ENCODE measurements around the gene NMUR1. TPM values are rescaled to one million over a fixed set of nuclear protein-coding genes. Genes with fewer than 3 reads are reported as not detected.

Gene NMUR1
- total and polyA plus RNA-seq, 2 donors (not counting 3 experiments of a cell fraction or from before 2014, with no cell fraction given) = not detected

GRCh38 chr2:231522418-231523180, 7.6 kb downstream of the NMUR1 start:
- Histone ChIP-seq H3K27me3 (ENCODE audit: control insufficient read depth in 2 of 2, insufficient read depth in 2 of 2, low read length in 2 of 2) (peaks cover 0 to 4% of the 10 kb centered on the region in 2 experiments), H3K4me1 (ENCODE audit: control insufficient read depth, extremely low read depth, insufficient read depth, low read length) (peaks cover 4% of the 10 kb centered on the region), H3K4me3 (replicated peaks in 1 of 3; ENCODE audit: insufficient read depth in 1 of 3, low read depth in 1 of 3, low read length in 3 of 3) (no peak overlapping the region), H2AFZ (ENCODE audit: low read depth, low read length) (no peak overlapping the region), H3K27ac (ENCODE audit: insufficient read depth, low read depth, low read length) (no peak overlapping the region), H4K20me1 (replicated peaks; ENCODE audit: control insufficient read depth, extremely low read depth, insufficient read depth, low read length) (no peaks in the 10 kb centered on the region), H3K9ac (replicated peaks; ENCODE audit: extremely low read depth, insufficient read depth, low read length) (no peak overlapping the region), H3K4me2 (ENCODE audit: insufficient read depth, low read length) (no peak overlapping the region), H3K9me3 (replicated peaks; ENCODE audit: control insufficient read depth, insufficient read depth, low read length) (no peaks in the 10 kb centered on the region), H3K9me1 (replicated peaks; ENCODE audit: control insufficient read depth, extremely low read depth, insufficient read depth, low read length) (no peaks in the 10 kb centered on the region), H3K36me3 (ENCODE audit: control insufficient read depth in 2 of 2, extremely low read depth in 1 of 2, insufficient read depth in 2 of 2, low read length in 2 of 2) (no peaks in the 10 kb centered on the region), H3K79me2 (ENCODE audit: control insufficient read depth, insufficient read depth, low read length) (no peaks in the 10 kb centered on the region)
- ChIA-PET CTCF (interaction anchor here (1.1 to 3.5 kb wide), 5 partner anchors 11 to 79 kb away, joined by 3 to 8 read pairs (median 3); no protein-coding TSS in a partner anchor), POLR2A (no interaction called here)
- DNase-seq (ENCODE audit: low read depth, low spot score) = no peak
- no peak for TF ChIP-seq MAX (IDR thresholded peaks at IDR 0.05; ENCODE audit: insufficient read depth, insufficient read length)
- no peak for TF ChIP-seq FOS (IDR thresholded peaks at IDR 0.05; ENCODE audit: borderline replicate concordance, insufficient read depth, low read length)
- no peak for TF ChIP-seq JUN (IDR thresholded peaks at IDR 0.05; ENCODE audit: borderline replicate concordance, insufficient read depth, insufficient read length, low read depth)
- TF ChIP-seq POLR2AphosphoS5 (IDR thresholded peaks at IDR 0.05; ENCODE audit: insufficient read depth, low read depth, low read length) = no peak
- no peak for TF ChIP-seq CTCF (IDR thresholded peaks at IDR 0.05; ENCODE audit: extremely low read depth in 1 of 2, insufficient read depth in 1 of 2, low read depth in 1 of 2, low read length in 2 of 2)
- no peak for TF ChIP-seq POLR2A (IDR thresholded peaks at IDR 0.05; ENCODE audit: low read depth, low read length)
- TF ChIP-seq GATA2 (IDR thresholded peaks at IDR 0.05; ENCODE audit: insufficient read depth, insufficient read length, low read depth, low read length) = no peak
- no TSS peak for BruUV-seq (replicated peaks)
- dilution Hi-C loops (cut with MboI; ENCODE audit: extremely low pct_ligation_motif_present, low sequenced_read_pairs) = no loop called here
- intact Hi-C loops (cut with micrococcal nuclease) = no loop called here
- no peak for FAIRE-seq
